ENCODE results near the gene KRT7.

DNA sequence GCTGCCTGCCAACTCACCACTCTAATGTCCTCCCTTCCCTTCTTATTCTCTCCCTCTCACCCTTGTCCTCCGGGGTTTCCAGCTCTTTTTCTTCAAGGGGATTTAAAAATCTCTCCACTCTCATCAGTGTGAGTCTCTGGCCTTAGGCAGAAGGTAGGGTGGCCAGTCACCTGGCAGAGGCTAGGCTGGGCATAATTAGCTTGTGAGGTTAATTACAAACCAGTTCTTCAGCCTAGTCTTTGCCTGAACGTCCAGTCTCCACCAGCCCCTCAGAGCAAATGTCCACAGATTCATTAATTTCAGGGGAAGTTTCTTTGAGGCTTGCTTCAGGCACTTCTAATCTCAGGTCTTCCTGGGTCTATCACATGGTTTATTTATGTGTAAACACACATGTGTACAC lies 6.7 kb downstream of the KRT7 start:
- no peak for TF ChIP-seq CTCF (IDR thresholded peaks at IDR 0.05)
- no peak for TF ChIP-seq POLR2AphosphoS5 (IDR thresholded peaks at IDR 0.05)
- TF ChIP-seq POLR2A (IDR thresholded peaks at IDR 0.05), result no peak
- no peak for TF ChIP-seq EP300 (IDR thresholded peaks at IDR 0.05)

Data from gastroesophageal sphincter (tissue), 3 donors.